PC-9 (cell line): ENCODE data around the gene NAT8L. TPM values are rescaled to one million over a fixed set of nuclear protein-coding genes. Genes with fewer than 3 reads are reported as not detected.

Experiments
- BruUV-seq: library from RNA; stranded (reverse); fragments of 400-500 nt; replicated peaks from 2 replicates; lab custom pipeline; 2021; lab: Mats Ljungman, UMichigan
- CTCF ChIA-PET: fragments of 300-600 bp; sonication (Branson Sonifier 250); formaldehyde crosslinking; loops from one replicate; lab custom pipeline; 2022; ENCODE audit warnings: antibody characterized with exemption; lab: Charles Lee
- POLR2A ChIA-PET: fragments of 300-600 bp; sonication (Branson Sonifier 250); formaldehyde crosslinking; loops from one replicate; lab custom pipeline; 2022; ENCODE audit warnings: antibody characterized with exemption; ENCODE audit not compliant: unreplicated experiment; lab: Charles Lee
- DNase-seq, 2 experiments: peaks; one replicate each; pipeline versions ENCODE4 v3.0.0 to v3.0.0-alpha.2; 2015 to 2022; ENCODE audit warnings: mixed read lengths in 1 of 2
- H2AFZ ChIP-seq: fragments of 200-600 bp; sonication (generic); 2 replicates; pipeline ENCODE4 v1.8.1; 2017; ENCODE audit warnings: antibody characterized with exemption
- H3F3A ChIP-seq: fragments of 200-600 bp; sonication (generic); 2 replicates; pipeline ENCODE4 v1.8.1; 2017; ENCODE audit warnings: antibody characterized with exemption, mild to moderate bottlenecking, low read depth; ENCODE audit not compliant: insufficient read depth
- H3K27ac ChIP-seq: fragments of 200-600 bp; sonication (generic); 2 replicates; pipeline ENCODE4 v1.6.1; 2016; ENCODE audit warnings: mixed run types
- H3K27me3 ChIP-seq: fragments of 200-600 bp; sonication (generic); 2 replicates; pipeline ENCODE4 v1.6.1; 2016; ENCODE audit warnings: low read depth, mixed run types; ENCODE audit not compliant: insufficient read depth
- H3K36me3 ChIP-seq: fragments of 200-600 bp; sonication (generic); 2 replicates; pipeline ENCODE4 v1.6.1; 2016; ENCODE audit warnings: low read depth, mixed run types
- H3K4me1 ChIP-seq: fragments of 200-600 bp; sonication (generic); replicated peaks from 2 replicates; pipeline ENCODE4 v1.6.1; 2016; ENCODE audit warnings: mixed run types; ENCODE audit not compliant: insufficient read depth
- H3K4me2 ChIP-seq: fragments of 200-600 bp; sonication (generic); 2 replicates; pipeline ENCODE4 v1.6.1; 2017; ENCODE audit warnings: mixed run types
- H3K4me3 ChIP-seq: fragments of 200-600 bp; sonication (generic); 2 replicates; pipeline ENCODE4 v1.6.1; 2016; ENCODE audit warnings: mixed run types
- H3K79me2 ChIP-seq: fragments of 200-600 bp; sonication (generic); 2 replicates; pipeline ENCODE4 v1.6.1; 2017; ENCODE audit warnings: low read depth, mixed run types
- H3K9me2 ChIP-seq: fragments of 200-600 bp; sonication (generic); 2 replicates; pipeline ENCODE4 v1.8.1; 2017; ENCODE audit warnings: mild to moderate bottlenecking; ENCODE audit not compliant: insufficient read depth
- H3K9me3 ChIP-seq: fragments of 200-600 bp; sonication (generic); 2 replicates; pipeline ENCODE4 v1.8.1; 2016; ENCODE audit warnings: low read depth; ENCODE audit not compliant: insufficient read depth
- H4K20me1 ChIP-seq: fragments of 200-600 bp; sonication (generic); 2 replicates; pipeline ENCODE4 v1.8.1; 2017; ENCODE audit not compliant: insufficient read depth
- EZH2 ChIP-seq: fragments of 200-600 bp; sonication (generic); IDR thresholded peaks from 2 replicates; pipeline ENCODE4 v1.8.0; 2017; ENCODE audit warnings: antibody characterized with exemption, low read depth
- intact Hi-C: fragments of 100-400 bp; cut with micrococcal nuclease; formaldehyde crosslinking; loops from one replicate; pipeline ENCODE4 v1.10.0; 2022; ENCODE audit not compliant: unreplicated experiment
- total RNA-seq: library from RNA; stranded (reverse); gene quantifications from 2 replicates; pipeline ENCODE4 v1.2.3, GENCODE V29; 2021
- TF ChIP-seq, protein P1 (sequence below): fragments of 200-600 bp; sonication (generic); conservative IDR thresholded peaks from 2 replicates; pipeline ENCODE4 v1.6.1; 2017; ENCODE audit warnings: mixed run types, antibody characterized with exemption, mild to moderate bottlenecking, moderate library complexity

Gene NAT8L
- total RNA-seq, 1 experiment from 2014 or later, result 2.1 TPM

- no peak overlapping the region for H2AFZ ChIP-seq
- no peak overlapping the region for H3K4me3 ChIP-seq
- BruUV-seq, result no TSS peak
- H3K9me2 ChIP-seq, result no peaks in the 10 kb centered on the region
- no peaks in the 10 kb centered on the region for H4K20me1 ChIP-seq
- no peak overlapping the region for H3K27ac ChIP-seq
- no peaks in the 10 kb centered on the region for H3K79me2 ChIP-seq
- CTCF ChIA-PET, result no interaction called here
- intact Hi-C loops, result no loop called here
- POLR2A ChIA-PET, result no interaction called here
- DNase-seq, result no peak
- no peaks in the 10 kb centered on the region for H3K4me1 ChIP-seq
- H3F3A ChIP-seq, result no peaks in the 10 kb centered on the region
- H3K36me3 ChIP-seq, result no peaks in the 10 kb centered on the region
- no peak overlapping the region for H3K4me2 ChIP-seq
- no peaks in the 10 kb centered on the region for H3K9me3 ChIP-seq
- H3K27me3 ChIP-seq, result no peaks in the 10 kb centered on the region
- no peak for TF ChIP-seq EZH2
- TF ChIP-seq, protein P1, sequence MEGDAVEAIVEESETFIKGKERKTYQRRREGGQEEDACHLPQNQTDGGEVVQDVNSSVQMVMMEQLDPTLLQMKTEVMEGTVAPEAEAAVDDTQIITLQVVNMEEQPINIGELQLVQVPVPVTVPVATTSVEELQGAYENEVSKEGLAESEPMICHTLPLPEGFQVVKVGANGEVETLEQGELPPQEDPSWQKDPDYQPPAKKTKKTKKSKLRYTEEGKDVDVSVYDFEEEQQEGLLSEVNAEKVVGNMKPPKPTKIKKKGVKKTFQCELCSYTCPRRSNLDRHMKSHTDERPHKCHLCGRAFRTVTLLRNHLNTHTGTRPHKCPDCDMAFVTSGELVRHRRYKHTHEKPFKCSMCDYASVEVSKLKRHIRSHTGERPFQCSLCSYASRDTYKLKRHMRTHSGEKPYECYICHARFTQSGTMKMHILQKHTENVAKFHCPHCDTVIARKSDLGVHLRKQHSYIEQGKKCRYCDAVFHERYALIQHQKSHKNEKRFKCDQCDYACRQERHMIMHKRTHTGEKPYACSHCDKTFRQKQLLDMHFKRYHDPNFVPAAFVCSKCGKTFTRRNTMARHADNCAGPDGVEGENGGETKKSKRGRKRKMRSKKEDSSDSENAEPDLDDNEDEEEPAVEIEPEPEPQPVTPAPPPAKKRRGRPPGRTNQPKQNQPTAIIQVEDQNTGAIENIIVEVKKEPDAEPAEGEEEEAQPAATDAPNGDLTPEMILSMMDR, result no peak
These were observed 21.5 kb downstream of the NAT8L start for GRCh38 chr4:2080429-2081300.

- Histone ChIP-seq H3K4me2 (no peak overlapping the region), H3K9me3 (no peaks in the 10 kb centered on the region), H3K4me1 (no peaks in the 10 kb centered on the region), H3K27me3 (no peaks in the 10 kb centered on the region), H2AFZ (no peak overlapping the region), H3K79me2 (no peaks in the 10 kb centered on the region), H3K27ac (no peak overlapping the region), H3F3A (no peaks in the 10 kb centered on the region), H4K20me1 (no peaks in the 10 kb centered on the region), H3K9me2 (no peaks in the 10 kb centered on the region), H3K36me3 (no peaks in the 10 kb centered on the region), H3K4me3 (no peak overlapping the region)
- intact Hi-C loops, result no loop called here
- TF ChIP-seq, protein P1, result no peak
- no peak for TF ChIP-seq EZH2
- ChIA-PET POLR2A (no interaction called here), CTCF (no interaction called here)
- BruUV-seq, result no TSS peak
- DNase-seq, result no peak
These were observed 22.4 kb downstream of the NAT8L start for GRCh38 chr4:2081540-2081939.

- Histone ChIP-seq H3K4me3 (no peak overlapping the region), H2AFZ (no peak overlapping the region), H3K4me2 (no peak overlapping the region), H3K27me3 (no peaks in the 10 kb centered on the region), H3K27ac (no peak overlapping the region), H3K9me2 (no peaks in the 10 kb centered on the region), H3K9me3 (no peaks in the 10 kb centered on the region), H3K4me1 (no peaks in the 10 kb centered on the region), H3K36me3 (no peaks in the 10 kb centered on the region), H3F3A (no peaks in the 10 kb centered on the region), H4K20me1 (no peaks in the 10 kb centered on the region), H3K79me2 (no peaks in the 10 kb centered on the region)
- no TSS peak for BruUV-seq
- POLR2A ChIA-PET, result no interaction called here
- DNase-seq, result no peak
- TF ChIP-seq EZH2, result no peak
- TF ChIP-seq, protein P1, result no peak
- CTCF ChIA-PET, result no interaction called here
- intact Hi-C loops, result no loop called here
These were observed 23.0 kb downstream of the NAT8L start for GRCh38 chr4:2082118-2082517.
